H1 (cell line): Measurements from ENCODE around the gene TAF3. TPM values are rescaled to one million over a fixed set of nuclear protein-coding genes. Genes with fewer than 3 reads are reported as not detected.

Experiments used
- CTCF ChIA-PET: fragments of 300-600 bp; sonication (Branson Sonifier 250); formaldehyde crosslinking; loops from one replicate; lab custom pipeline; 2021; ENCODE audit not compliant: partially characterized antibody; lab: Charles Lee
- POLR2A ChIA-PET: fragments of 300-600 bp; sonication (Branson Sonifier 250); formaldehyde crosslinking; loops from one replicate; lab custom pipeline; 2021; ENCODE audit warnings: inconsistent platforms; ENCODE audit not compliant: partially characterized antibody; lab: Charles Lee
- DNase-seq, 2 experiments: peaks; one replicate each; pipeline versions ENCODE4 v3.0.0 to v3.0.0-alpha.2; 2010 to 2022; ENCODE audit warnings: low spot score in 2 of 2, low read depth in 1 of 2, mixed read lengths in 1 of 2
- FAIRE-seq: peaks from 2 replicates; lab custom pipeline; 2011; peaks lifted over from hg19 to GRCh38; lab: Jason Lieb, UNC
- H2AFZ ChIP-seq: 2 replicates; pipeline ENCODE4 v1.8.1; 2012; ENCODE audit warnings: low read length, inconsistent platforms
- H2AK5ac ChIP-seq: 2 replicates; pipeline ENCODE4 v1.6.1; 2013; ENCODE audit warnings: low read depth, low read length
- H2BK120ac ChIP-seq: replicated peaks from 2 replicates; pipeline ENCODE3; 2013; ENCODE audit warnings: low read depth, low read length, inconsistent platforms
- H2BK12ac ChIP-seq: 2 replicates; pipeline ENCODE4 v1.6.1; 2013; ENCODE audit warnings: low read depth, low read length
- H2BK15ac ChIP-seq: 2 replicates; pipeline ENCODE4 v1.6.1; 2013; ENCODE audit warnings: low read length
- H2BK20ac ChIP-seq: 2 replicates; pipeline ENCODE4 v1.6.1; 2013; ENCODE audit warnings: low read length
- H2BK5ac ChIP-seq: 2 replicates; pipeline ENCODE4 v1.6.1; 2013; ENCODE audit warnings: low read depth, low read length
- H3K14ac ChIP-seq: 2 replicates; pipeline ENCODE4 v1.6.1; 2013; ENCODE audit warnings: inconsistent platforms; ENCODE audit not compliant: insufficient read length
- H3K18ac ChIP-seq: 2 replicates; pipeline ENCODE4 v1.6.1; 2013; ENCODE audit warnings: low read length; ENCODE audit errors: extremely low read depth
- H3K23ac ChIP-seq: 2 replicates; pipeline ENCODE4 v1.6.1; 2013; ENCODE audit warnings: inconsistent platforms; ENCODE audit not compliant: insufficient read length
- H3K23me2 ChIP-seq: 2 replicates; pipeline ENCODE4 v1.6.1; 2013; ENCODE audit warnings: low read depth, low read length
- H3K27ac ChIP-seq: 2 replicates; pipeline ENCODE4 v1.6.1; 2011; ENCODE audit warnings: low read depth, low read length, inconsistent platforms
- H3K27me3 ChIP-seq, 4 experiments: replicated peaks in 1 of 4; 1 replicate in 1 of 4; 2 replicates in 3 of 4; pipeline versions ENCODE4 v1.6.1 to v1.8.1; 2011 to 2013; ENCODE audit warnings: low read length in 3 of 4, mild to moderate bottlenecking in 3 of 4, inconsistent platforms in 2 of 4, mixed read lengths in 2 of 4, moderate library complexity in 1 of 4; ENCODE audit not compliant: control insufficient read depth in 3 of 4, insufficient read depth in 3 of 4; ENCODE audit errors: extremely low read depth in 1 of 4
- H3K36me3 ChIP-seq, 4 experiments: 2 replicates each; pipeline versions ENCODE4 v1.6.1 to v1.8.1; 2011 to 2013; ENCODE audit warnings: mild to moderate bottlenecking in 4 of 4, low read length in 3 of 4, moderate library complexity in 2 of 4, control low read depth in 1 of 4, inconsistent platforms in 1 of 4; ENCODE audit not compliant: insufficient read depth in 4 of 4, control insufficient read depth in 2 of 4
- H3K4ac ChIP-seq: replicated peaks from 2 replicates; pipeline ENCODE3; 2013; ENCODE audit warnings: low read length, low read depth, mixed read lengths, inconsistent platforms; ENCODE audit not compliant: insufficient read length
- H3K4me1 ChIP-seq, 4 experiments: replicated peaks in 1 of 4; 1 replicate in 1 of 4; 2 replicates in 3 of 4; pipeline versions ENCODE4 v1.6.1 to v1.8.1; 2011 to 2013; ENCODE audit warnings: low read length in 3 of 4, inconsistent platforms in 2 of 4, mixed read lengths in 1 of 4; ENCODE audit not compliant: insufficient read depth in 4 of 4, control insufficient read depth in 3 of 4
- H3K4me2 ChIP-seq, 2 experiments: 2 replicates each; pipeline versions ENCODE4 v1.6.1 to v1.8.1; 2011 to 2013; ENCODE audit warnings: low read depth in 2 of 2, low read length in 2 of 2, control low read depth in 1 of 2, inconsistent platforms in 1 of 2, mild to moderate bottlenecking in 1 of 2; ENCODE audit not compliant: insufficient read depth in 1 of 2
- H3K4me3 ChIP-seq, 4 experiments: fragments of 200-600, 300-600 bp in 1 of 4; sonication (generic), shearing (Covaris generic), sonication (Bioruptor Twin) in 1 of 4; 2 replicates each; pipeline versions ENCODE4 v1.5.1 to v1.8.1; 2011 to 2016; ENCODE audit warnings: low read length in 4 of 4, low read depth in 3 of 4, control low read depth in 2 of 4, inconsistent platforms in 2 of 4, mild to moderate bottlenecking in 2 of 4, mixed read lengths in 1 of 4, moderate library complexity in 1 of 4; ENCODE audit not compliant: insufficient read depth in 2 of 4; ENCODE audit errors: extremely low read depth in 1 of 4
- H3K56ac ChIP-seq: replicated peaks from 2 replicates; pipeline ENCODE3; 2013; ENCODE audit warnings: low read depth, mild to moderate bottlenecking, mixed read lengths, low read length, inconsistent platforms; ENCODE audit not compliant: insufficient read length
- H3K79me1 ChIP-seq: 2 replicates; pipeline ENCODE4 v1.6.1; 2013; ENCODE audit warnings: low read depth, low read length, control low read depth
- H3K79me2 ChIP-seq, 2 experiments: 2 replicates each; pipeline versions ENCODE4 v1.6.1 to v1.8.1; 2012 to 2013; ENCODE audit warnings: low read length in 2 of 2, mild to moderate bottlenecking in 2 of 2, inconsistent platforms in 1 of 2; ENCODE audit not compliant: insufficient read depth in 2 of 2, control insufficient read depth in 1 of 2
- H3K9ac ChIP-seq, 4 experiments: replicated peaks in 1 of 4; 1 replicate in 1 of 4; 2 replicates in 3 of 4; pipeline versions ENCODE4 v1.6.1 to v1.8.1; 2011 to 2013; ENCODE audit warnings: low read depth in 3 of 4, low read length in 3 of 4, control low read depth in 2 of 4, mild to moderate bottlenecking in 2 of 4, moderate library complexity in 2 of 4, inconsistent platforms in 1 of 4; ENCODE audit errors: extremely low read depth in 1 of 4
- H3K9me3 ChIP-seq, 2 experiments: 2 replicates each; pipeline versions ENCODE4 v1.6.1 to v1.8.1; 2012 to 2013; ENCODE audit warnings: mild to moderate bottlenecking in 2 of 2, moderate library complexity in 2 of 2, control low read depth in 1 of 2, inconsistent platforms in 1 of 2, low read depth in 1 of 2, low read length in 1 of 2, mixed read lengths in 1 of 2; ENCODE audit not compliant: insufficient read depth in 2 of 2
- H4K20me1 ChIP-seq, 2 experiments: replicated peaks in 1 of 2; 2 replicates each; pipeline versions ENCODE3 to v1.8.1; 2011 to 2013; ENCODE audit warnings: inconsistent platforms in 2 of 2, low read length in 2 of 2, mild to moderate bottlenecking in 1 of 2; ENCODE audit not compliant: insufficient read depth in 2 of 2, control insufficient read depth in 1 of 2
- H4K5ac ChIP-seq: 2 replicates; pipeline ENCODE4 v1.6.1; 2013; ENCODE audit warnings: low read length, low read depth, mixed read lengths, inconsistent platforms; ENCODE audit not compliant: insufficient read length
- H4K8ac ChIP-seq: 2 replicates; pipeline ENCODE4 v1.8.0; 2013; ENCODE audit warnings: mild to moderate bottlenecking, moderate library complexity, low read length, inconsistent platforms; ENCODE audit not compliant: insufficient read depth; ENCODE audit errors: extremely low read depth
- H4K91ac ChIP-seq: replicated peaks from 2 replicates; pipeline ENCODE3; 2013; ENCODE audit warnings: low read length, mixed read lengths, inconsistent platforms; ENCODE audit not compliant: insufficient read length
- SIN3A ChIP-seq, 2 experiments: IDR thresholded peaks in 1 of 2; conservative IDR thresholded peaks in 1 of 2; 2 replicates each; pipeline ENCODE4 v1.6.1; 2011 to 2012; ENCODE audit warnings: low read length in 2 of 2, improper control_type of control experiment in 1 of 2, low read depth in 1 of 2, mild to moderate bottlenecking in 1 of 2
- TBP ChIP-seq: IDR thresholded peaks from 2 replicates; pipeline ENCODE4 v1.6.1; 2011; ENCODE audit warnings: low read depth, low read length, improper control_type of control experiment
- WGBS, 2 experiments: shearing (Covaris generic) in 1 of 2; methylation state at CpG; one replicate each; pipeline versions ENCODE4 v1.1.6 to v1.1.7; 2013 to 2015; ENCODE audit warnings: low lambda C conversion rate in 2 of 2, mixed read lengths in 2 of 2, inconsistent platforms in 1 of 2, low coverage in 1 of 2, missing lambda C conversion rate in 1 of 2; ENCODE audit not compliant: insufficient replicate concordance in 2 of 2, insufficient coverage in 1 of 2, insufficient read length in 1 of 2; ENCODE audit errors: extremely low coverage in 1 of 2, missing lambda C conversion rate in 1 of 2; 5-methylcytosine and 5-hydroxymethylcytosine counted together
- polyA plus RNA-seq, 7 experiments: library from polyadenylated mRNA; depleted of rRNA in 3 of 7; stranded (reverse) in 5 of 7; unstranded in 2 of 7; fragments of >200 nt in 5 of 7; fragments of 200-250 nt in 2 of 7; gene quantifications; 1 replicate in 5 of 7; 2 replicates in 1 of 7; 4 replicates in 1 of 7; pipeline versions ENCODE4 v1.2.1 to v1.2.3, GENCODE V29; 2011 to 2013; ENCODE audit warnings: missing spikeins in 2 of 7, mixed read lengths in 2 of 7
- total RNA-seq: library from RNA; stranded (reverse); fragmentation: NEBNext Ultra II Directional; extraction: Animal tissue kit (Norgen Biotek cat#: 25700); gene quantifications from 2 replicates; pipeline ENCODE4 v1.2.1, GENCODE V29; 2021
- TF ChIP-seq, protein P1 (sequence below): IDR thresholded peaks from 2 replicates; pipeline ENCODE4 v1.6.1; 2012; ENCODE audit warnings: inconsistent platforms

The TAF3 gene
- total and polyA plus RNA-seq, 2 of the 8 experiments (the other 6 are each of a cell fraction or from before 2014, with no cell fraction given) = 1.5 to 11.2 TPM

DNA sequence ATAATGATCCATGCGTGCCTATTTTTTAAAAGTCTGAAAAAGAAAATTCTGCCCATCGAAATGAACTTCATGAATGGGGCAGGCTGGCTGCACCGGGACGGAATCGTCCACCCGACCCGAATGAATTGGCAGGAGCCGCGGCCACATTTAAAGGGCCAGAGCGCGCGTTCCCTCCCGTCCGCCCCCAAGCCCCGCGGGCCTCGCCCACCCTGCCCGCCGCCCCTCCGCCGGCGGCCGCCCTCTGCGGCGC, 235.9 kb downstream of the TAF3 start:
- Histone ChIP-seq H2BK20ac (no peak overlapping the region), H3K4me1 (peaks cover 9 to 48% (median 28%) of the 10 kb centered on the region in 4 experiments), H3K56ac (no peak overlapping the region), H3K9ac (no peak overlapping the region), H2BK120ac (no peak overlapping the region), H2AFZ (no peak overlapping the region), H4K91ac (no peak overlapping the region), H2BK12ac (no peak overlapping the region), H3K79me2 (no peaks in the 10 kb centered on the region), H3K23ac (no peak overlapping the region), H3K9me3 (no peaks in the 10 kb centered on the region), H3K79me1 (no peaks in the 10 kb centered on the region), H3K23me2 (peaks cover 24% of the 10 kb centered on the region), H2BK5ac (no peak overlapping the region), H3K18ac (no peak overlapping the region), H3K27me3 (peaks cover 70 to 98% (median 95%) of the 10 kb centered on the region in 4 experiments; a peak in 6 of 7 replicates), H4K8ac (no peak overlapping the region), H2AK5ac (no peak overlapping the region), H2BK15ac (no peak overlapping the region), H3K14ac (no peak overlapping the region), H4K20me1 (peaks cover 11 to 15% of the 10 kb centered on the region in 2 experiments), H3K36me3 (no peaks in the 10 kb centered on the region; a peak in 1 of 8 replicates), H3K27ac (no peak overlapping the region), H3K4ac (no peak overlapping the region), H3K4me3 (peak overlapping the region; percentile 33 to 61 (median 40); a peak in 7 of 8 replicates), H4K5ac (no peak overlapping the region), H3K4me2 (peak overlapping the region; percentile 84 to 94)
- CTCF ChIA-PET = interaction anchor here (0.6 to 1.0 kb wide), 3 partner anchors 12 to 279 kb away, joined by 3 read pairs; no protein-coding TSS in a partner anchor
- POLR2A ChIA-PET = no interaction called here
- FAIRE-seq (no peak), DNase-seq (peak in 1 of 2 experiments; percentile 76)
- WGBS, 2 experiments = 0% methylated on average over 1 of the region's 25 CpGs; no CpG with 5 or more reads in 1 of the 2 experiments
- TF ChIP-seq TBP (no peak), SIN3A (conservative IDR thresholded peaks at IDR 0.05 in 1 of 2, IDR thresholded peaks at IDR 0.05 in 1 of 2; ENCODE audit: low read depth in 1 of 2, low read length in 2 of 2) (peak in 1 of 2 experiments; percentile 46; a peak in 1 of 4 replicates)
- TF ChIP-seq, protein P1, sequence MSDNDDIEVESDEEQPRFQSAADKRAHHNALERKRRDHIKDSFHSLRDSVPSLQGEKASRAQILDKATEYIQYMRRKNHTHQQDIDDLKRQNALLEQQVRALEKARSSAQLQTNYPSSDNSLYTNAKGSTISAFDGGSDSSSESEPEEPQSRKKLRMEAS = 0 out of 2 replicates have a peak, but pooled peaks have one; percentile 18
